Left lung (tissue), 10 donors: ENCODE data around the gene PBX1. TPM values are rescaled to one million over a fixed set of nuclear protein-coding genes. Genes with fewer than 3 reads are reported as not detected.
A peak's percentile ranks its signal among the peaks of the same experiment; 100 is the strongest.

Experiments used
- ATAC-seq: fragments of 200-7000 bp; cut with Tn5 transposase; one replicate; pipeline ENCODE4 v1.9.1; 2020; ENCODE audit warnings: moderate library complexity
- DNase-seq, 4 donors: peaks; one replicate each; pipeline ENCODE4 v3.0.0-alpha.2; 2013 to 2020
- H3K27ac ChIP-seq, 2 donors: fragments of 200-600 bp; sonication (generic) in 1 of 2; one replicate each; pipeline versions ENCODE4 v1.5.0 to v1.8.0; 2020 to 2021
- H3K27me3 ChIP-seq, 2 donors: fragments of 200-600 bp; sonication (generic) in 1 of 2; one replicate each; pipeline versions ENCODE4 v1.5.0 to v1.8.0; 2020 to 2021
- H3K36me3 ChIP-seq, 2 donors: fragments of 200-600 bp; sonication (generic) in 1 of 2; one replicate each; pipeline versions ENCODE4 v1.5.0 to v1.8.0; 2020 to 2021
- H3K4me1 ChIP-seq, 2 donors: fragments of 200-600 bp; one replicate each; pipeline ENCODE4 v1.8.0; 2021
- H3K4me3 ChIP-seq, 2 donors: fragments of 200-600 bp; sonication (generic) in 1 of 2; one replicate each; pipeline versions ENCODE4 v1.5.0 to v1.8.0; 2020 to 2021; ENCODE audit warnings: mild to moderate bottlenecking in 1 of 2
- H3K9me3 ChIP-seq, 2 donors: fragments of 200-600 bp; sonication (generic) in 1 of 2; one replicate each; pipeline versions ENCODE4 v1.5.0 to v1.8.0; 2020 to 2021
- CTCF ChIP-seq, 2 donors: fragments of 200-600 bp; sonication (generic) in 1 of 2; IDR thresholded peaks; one replicate each; pipeline versions ENCODE4 v1.5.0 to v1.8.0; 2021; ENCODE audit warnings: antibody characterized with exemption in 2 of 2
- intact Hi-C, 2 donors: fragments of 100-400 bp; cut with DNase I; formaldehyde crosslinking; loops; one replicate each; pipeline versions ENCODE4 v1.11.2 to v1.14.2; 2022
- polyA plus RNA-seq, 6 donors: library from polyadenylated mRNA; unstranded; fragments of 120-200 nt; gene quantifications; one replicate each; pipeline ENCODE4 v1.2.1, GENCODE V29; 2013; ENCODE audit not compliant: insufficient read length in 6 of 6
- total RNA-seq, 2 donors: library from RNA; stranded (reverse); fragmentation: NEBNext Ultra II Directional; extraction: Animal tissue kit (Norgen Biotek cat#: 25700); gene quantifications; one replicate each; pipeline ENCODE4 v1.2.1, GENCODE V29; 2021
- donor health status: DM: no; HTN: yes; CAD: no.
- donor health status: DM: no; HTN: no; CAD: no.

PBX1 gene
- total and polyA plus RNA-seq, 8 donors = 44.5 to 133 (median 127) TPM

- TF ChIP-seq CTCF (IDR thresholded peaks at IDR 0.05) = no peak
- ATAC-seq (no peak), DNase-seq (no peak)
- Histone ChIP-seq H3K4me3 (no peak overlapping the region), H3K4me1 (peaks cover 19 to 25% of the 10 kb centered on the region in 2 donors), H3K9me3 (no peaks in the 10 kb centered on the region), H3K36me3 (no peaks in the 10 kb centered on the region), H3K27ac (peak overlapping the region in 1 of 2 donors; percentile 33), H3K27me3 (no peaks in the 10 kb centered on the region)
- intact Hi-C loops = no loop called here
These were observed 215.4 kb downstream of the PBX1 start for GRCh38 chr1:164774413-164774812.

- H3K27ac ChIP-seq = peak overlapping the region in 1 of 2 donors; percentile 33
- no peaks in the 10 kb centered on the region for H3K27me3 ChIP-seq
- ATAC-seq = no peak
- no peak for DNase-seq
- intact Hi-C loops = no loop called here
- no peak for TF ChIP-seq CTCF (IDR thresholded peaks at IDR 0.05)
- no peak overlapping the region for H3K4me3 ChIP-seq
- no peaks in the 10 kb centered on the region for H3K36me3 ChIP-seq
- H3K9me3 ChIP-seq = no peaks in the 10 kb centered on the region
- peaks cover 19 to 25% of the 10 kb centered on the region in 2 donors for H3K4me1 ChIP-seq
These were observed 216.1 kb downstream of the PBX1 start for GRCh38 chr1:164774819-164775654.

DNA sequence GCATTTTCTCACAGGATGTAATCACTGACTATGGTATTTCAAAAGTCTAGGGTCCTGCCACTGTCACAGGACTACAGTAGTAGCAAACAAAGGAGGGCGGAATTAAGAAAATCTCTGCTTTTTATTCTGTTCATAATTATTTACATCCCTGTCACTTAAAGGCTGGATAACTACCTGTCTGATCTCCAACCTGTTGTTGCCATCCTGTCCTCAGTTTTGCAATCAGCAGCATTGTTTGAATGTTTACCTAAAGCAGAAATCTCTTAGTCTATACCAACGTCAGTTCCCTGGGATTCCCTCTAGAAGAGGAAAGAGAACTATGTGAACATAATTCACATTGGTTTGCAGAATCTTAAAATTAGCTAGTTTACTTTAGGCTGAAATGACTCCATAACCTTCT, 218.5 kb downstream of the PBX1 start:
- H3K4me3 ChIP-seq = no peak overlapping the region
- H3K27me3 ChIP-seq = no peaks in the 10 kb centered on the region
- peaks cover 7 to 12% of the 10 kb centered on the region in 2 donors for H3K4me1 ChIP-seq
- no peak for TF ChIP-seq CTCF (IDR thresholded peaks at IDR 0.05)
- no peak overlapping the region for H3K27ac ChIP-seq
- no peaks in the 10 kb centered on the region for H3K9me3 ChIP-seq
- no peak for DNase-seq
- no peaks in the 10 kb centered on the region for H3K36me3 ChIP-seq
- intact Hi-C loops = no loop called here
- no peak for ATAC-seq

- Histone ChIP-seq H3K27ac (no peak overlapping the region), H3K27me3 (no peaks in the 10 kb centered on the region), H3K4me1 (peaks cover 7 to 12% of the 10 kb centered on the region in 2 donors), H3K9me3 (no peaks in the 10 kb centered on the region), H3K4me3 (no peak overlapping the region), H3K36me3 (no peaks in the 10 kb centered on the region)
- DNase-seq (no peak), ATAC-seq (no peak)
- intact Hi-C loops = no loop called here
- no peak for TF ChIP-seq CTCF (IDR thresholded peaks at IDR 0.05)
These were observed 220.4 kb downstream of the PBX1 start for GRCh38 chr1:164779376-164779775.

DNA sequence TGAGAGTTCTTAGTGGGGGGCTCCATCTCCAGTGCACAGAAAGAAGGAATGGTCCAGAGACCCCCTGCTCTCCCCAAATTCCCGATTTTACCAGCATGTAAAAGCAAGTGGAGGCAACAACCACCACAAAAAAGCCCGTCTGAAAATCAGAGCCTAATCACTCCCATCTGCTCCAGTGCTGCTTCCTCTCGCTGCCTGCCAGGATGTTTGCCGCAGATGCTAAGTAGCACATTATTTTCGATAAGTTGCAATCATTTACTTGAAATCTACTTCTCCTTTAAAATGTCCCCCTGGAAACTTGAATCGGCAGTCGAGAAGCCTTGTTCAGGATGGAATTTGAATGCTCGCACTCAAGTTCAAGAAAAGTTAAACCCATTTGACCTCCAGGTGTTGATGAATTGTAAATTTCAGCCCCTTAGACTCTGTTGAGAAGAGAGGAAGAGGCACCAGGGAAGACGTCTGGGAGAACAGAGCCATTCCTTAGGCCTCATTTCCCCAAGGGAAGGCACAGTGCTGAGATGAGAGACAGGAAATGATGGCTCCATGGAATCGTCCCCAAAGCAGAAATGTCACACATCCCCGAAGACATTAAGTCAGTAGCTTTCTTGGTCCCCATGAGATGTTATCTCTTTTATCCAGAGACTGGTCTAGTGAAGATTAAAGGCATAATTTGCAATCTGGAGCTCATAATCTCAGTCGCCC, 221.3 kb downstream of the PBX1 start:
- TF ChIP-seq CTCF (IDR thresholded peaks at IDR 0.05) = no peak
- DNase-seq (no peak), ATAC-seq (no peak)
- intact Hi-C loops = no loop called here
- H3K36me3 ChIP-seq = no peaks in the 10 kb centered on the region
- H3K27me3 ChIP-seq = no peaks in the 10 kb centered on the region
- no peaks in the 10 kb centered on the region for H3K9me3 ChIP-seq
- H3K27ac ChIP-seq = peak overlapping the region in 1 of 2 donors; percentile 41
- H3K4me1 ChIP-seq = peaks cover 0 to 3% of the 10 kb centered on the region in 2 donors
- no peak overlapping the region for H3K4me3 ChIP-seq
